Erythroblast (primary cell): Measurements from ENCODE around the gene HAGHL.

ENCODE experiments used
- GATA1 ChIP-seq: IDR thresholded peaks from 2 replicates; pipeline ENCODE4 v1.6.1; 2011; ENCODE audit warnings: low read depth, mild to moderate bottlenecking, control low read depth, low read length, moderate library complexity
- POLR2A ChIP-seq: IDR thresholded peaks from 2 replicates; pipeline ENCODE4 v1.6.1; 2011; ENCODE audit warnings: mild to moderate bottlenecking, low read length

DNA sequence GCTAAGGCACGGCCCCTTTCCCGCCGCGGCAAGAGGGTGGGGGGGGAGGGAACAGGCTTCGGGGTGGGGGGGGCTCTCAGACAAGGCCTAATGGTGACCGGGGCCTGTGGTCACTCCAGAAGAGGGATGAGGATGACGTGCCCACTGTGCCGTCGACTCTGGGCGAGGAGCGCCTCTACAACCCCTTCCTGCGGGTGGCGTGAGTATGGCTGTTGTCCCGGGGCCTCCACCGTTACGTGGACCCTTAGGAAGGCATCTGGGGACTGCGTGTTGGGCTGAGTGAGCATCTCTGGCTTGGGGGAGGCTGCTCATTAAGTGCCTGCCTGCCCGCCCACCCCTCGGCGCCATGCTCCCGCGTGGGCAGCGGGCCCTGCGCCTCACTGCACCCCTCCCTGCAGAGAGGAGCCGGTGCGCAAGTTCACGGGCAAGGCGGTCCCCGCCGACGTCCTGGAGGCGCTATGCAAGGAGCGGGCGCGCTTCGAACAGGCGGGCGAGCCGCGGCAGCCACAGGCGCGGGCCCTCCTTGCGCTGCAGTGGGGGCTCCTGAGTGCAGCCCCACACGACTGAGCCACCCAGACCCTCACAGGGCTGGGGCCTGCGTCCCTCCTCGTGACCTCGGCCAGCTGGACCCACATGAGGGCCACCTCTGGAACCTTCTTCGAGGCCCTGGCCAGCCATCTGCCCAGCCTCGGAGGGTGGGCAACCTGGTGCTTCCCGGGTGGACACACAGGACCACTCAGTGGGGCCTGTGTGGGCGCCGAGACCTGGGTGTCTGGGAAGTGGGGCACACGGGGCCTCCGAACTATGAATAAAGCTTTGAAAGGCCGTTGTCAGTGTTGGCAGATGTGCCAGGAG is 2.2 kb downstream of the HAGHL start:
- TF ChIP-seq POLR2A (no peak), GATA1 (no peak)
